Amniotic epithelial cell (primary cell): ENCODE results near the gene HEG1.

Experiments used
- DNase-seq: peaks from one replicate; pipeline ENCODE4 v3.0.0-alpha.2; 2010; ENCODE audit warnings: low read depth

Gene HEG1

DNA sequence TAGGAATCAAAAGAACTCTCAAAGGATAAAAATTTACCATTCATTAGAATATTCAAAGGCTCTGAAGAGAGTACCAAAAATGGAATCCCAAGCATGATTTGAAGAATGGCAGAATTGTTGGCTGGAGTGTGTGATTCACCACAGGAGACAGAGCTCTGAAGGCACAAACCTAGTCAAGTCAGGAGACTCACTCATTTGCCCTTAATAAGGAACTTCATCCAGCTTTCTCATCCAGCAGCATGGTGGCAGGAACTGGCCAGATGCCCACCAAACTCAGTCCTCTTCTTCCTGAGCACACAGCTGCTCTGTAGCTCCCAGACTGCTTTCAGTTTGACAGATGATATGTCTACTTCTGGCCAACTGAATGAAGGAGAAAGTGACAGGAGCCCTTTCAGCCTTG, 16.5 kb upstream of the HEG1 start:
- peak; percentile 52 for DNase-seq

DNA sequence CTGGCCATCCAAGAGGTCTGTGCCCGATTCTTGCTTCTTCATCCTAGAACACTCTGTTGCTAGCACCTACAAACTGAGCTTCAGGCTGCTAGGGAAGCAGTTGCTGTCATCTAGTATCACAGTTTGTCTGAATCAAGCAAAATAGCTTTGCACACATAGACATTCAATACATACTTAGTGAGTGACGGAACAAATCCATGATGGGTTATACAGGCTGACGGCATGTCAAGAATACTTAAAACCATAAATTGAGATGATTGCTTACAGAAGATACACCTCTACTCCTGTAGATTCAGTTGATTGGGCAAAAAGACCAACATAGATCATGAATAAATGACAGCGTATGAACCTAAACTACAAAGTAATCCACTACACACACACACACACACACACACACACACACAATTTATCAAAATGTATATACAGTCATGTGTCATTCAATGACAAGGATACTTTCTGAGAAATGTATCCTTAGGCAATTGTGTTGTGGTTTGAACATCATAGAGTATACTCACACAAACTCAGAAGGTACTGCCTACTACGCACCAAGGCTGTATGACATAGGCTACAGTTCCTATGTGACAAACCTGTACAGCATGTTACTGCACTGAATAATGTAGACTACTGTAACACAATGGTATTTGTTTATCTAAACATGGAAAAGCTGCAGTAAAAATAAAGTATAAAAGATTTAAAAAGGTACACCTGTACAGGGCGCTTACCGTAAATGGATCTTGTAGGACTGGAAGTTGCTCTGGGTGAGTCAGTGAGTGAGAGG, 14.4 kb upstream of the HEG1 start:
- no peak for DNase-seq

DNA sequence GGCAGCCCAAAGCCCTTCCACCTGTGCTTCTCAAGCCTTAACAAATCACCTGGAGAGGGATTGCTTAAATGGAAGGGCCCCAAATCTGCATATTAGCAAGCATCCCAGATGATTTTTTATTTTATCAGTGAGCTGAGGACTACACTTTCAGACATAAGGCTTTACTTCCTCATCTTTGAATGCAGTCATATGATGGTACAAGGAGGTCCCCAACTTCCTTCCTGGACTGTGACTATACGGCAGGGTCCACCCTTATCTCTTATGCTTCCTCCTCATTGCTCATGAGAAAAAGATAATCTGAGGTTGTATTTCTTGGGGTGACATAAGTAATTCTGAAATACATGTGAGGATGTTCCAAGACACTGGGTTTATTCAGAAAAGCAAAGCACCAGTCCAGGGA, 13.7 kb upstream of the HEG1 start:
- no peak for DNase-seq

DNA sequence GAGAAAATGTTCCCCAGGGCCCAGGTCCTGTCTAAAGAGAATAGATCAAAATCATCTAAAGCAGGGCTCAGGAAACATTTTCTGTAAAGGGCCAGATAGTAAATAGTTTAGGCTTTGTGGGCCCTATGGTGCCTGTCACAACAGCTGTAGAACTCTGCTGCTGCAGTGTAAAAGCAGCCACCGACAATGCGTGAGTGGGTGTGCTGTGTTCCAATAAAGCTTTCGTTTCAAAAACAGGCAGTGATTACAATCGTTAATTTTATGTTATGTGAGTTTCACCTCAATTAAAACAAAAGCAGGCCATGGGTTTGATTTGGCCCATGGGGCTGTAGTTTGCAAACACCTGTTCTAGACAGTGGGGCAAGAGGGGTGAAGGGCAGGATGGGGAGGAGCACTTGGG, 12.5 kb upstream of the HEG1 start:
- DNase-seq, result no peak

DNA sequence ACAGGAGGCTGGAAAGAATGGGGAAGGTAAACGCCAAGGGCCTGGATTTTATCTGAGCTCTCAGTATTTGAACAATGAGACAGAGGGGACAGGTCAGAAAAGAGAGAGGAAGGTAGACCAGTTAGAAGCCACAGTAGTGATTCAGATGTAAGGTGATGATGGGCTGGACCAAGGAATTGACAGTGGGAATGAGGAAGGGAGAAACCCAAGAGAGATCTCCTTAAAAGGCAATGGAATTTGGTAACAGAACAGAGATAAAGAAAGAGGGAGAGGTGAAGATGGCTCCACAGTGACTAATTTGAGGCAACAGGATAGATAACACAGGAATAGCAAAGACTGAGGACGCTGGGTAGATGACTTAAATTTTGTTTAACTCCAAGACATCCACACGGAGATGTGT, 11.4 kb upstream of the HEG1 start:
- DNase-seq, result peak; percentile 90

DNA sequence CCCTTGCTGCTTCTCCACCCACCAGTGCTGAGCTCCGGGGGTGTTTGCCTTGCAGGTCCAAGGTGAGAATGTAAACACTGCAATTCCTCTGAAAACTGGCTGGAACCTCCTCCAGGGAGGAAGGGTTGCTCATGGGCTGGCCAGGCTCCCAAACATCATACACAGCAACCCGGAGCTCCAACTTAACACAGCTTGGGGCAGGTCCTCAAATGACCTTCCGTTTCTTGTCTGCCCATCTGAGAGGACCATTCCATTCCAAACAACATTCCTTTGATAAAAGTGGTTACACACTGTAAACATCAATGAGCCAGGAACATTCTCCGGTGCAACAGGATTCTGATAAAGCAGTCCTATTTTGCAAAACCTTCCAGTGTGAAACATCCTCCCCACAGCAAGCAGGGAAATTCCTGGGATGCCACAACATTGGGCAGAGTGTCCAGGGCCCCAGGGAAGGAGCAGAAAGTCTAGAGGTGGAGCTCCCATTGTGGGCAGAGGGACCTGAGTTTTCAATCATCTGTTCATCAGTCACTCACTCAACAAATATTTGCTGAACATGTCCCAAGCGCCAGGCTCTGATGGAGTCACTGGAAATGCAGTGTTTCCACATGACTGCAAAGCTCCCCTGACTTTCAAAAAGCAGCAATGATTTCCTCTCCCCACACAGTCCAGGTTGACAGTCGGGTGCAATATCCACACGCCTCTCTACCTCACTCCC, 7.3 kb upstream of the HEG1 start:
- peak; percentile 100 for DNase-seq

DNA sequence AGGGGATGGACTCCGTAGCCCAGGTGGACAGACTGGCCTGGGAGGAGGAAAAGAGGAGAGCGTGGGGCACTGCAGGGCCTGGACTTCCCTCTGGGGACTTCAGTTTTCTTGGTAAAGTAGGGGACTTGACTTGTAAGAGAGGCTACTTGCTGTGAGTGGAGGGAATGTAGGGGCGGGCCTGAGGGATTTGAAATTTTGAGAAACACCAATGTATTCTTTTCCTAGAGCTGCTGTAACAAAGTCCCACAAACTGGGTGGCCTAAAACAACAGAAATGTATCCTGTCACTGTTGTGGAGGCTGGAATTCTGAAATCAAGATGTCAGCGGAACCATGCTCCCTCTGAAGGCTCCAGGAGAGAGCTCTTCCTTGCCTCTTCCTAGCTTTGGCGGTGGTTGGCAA, 5.8 kb upstream of the HEG1 start:
- DNase-seq, result no peak

DNA sequence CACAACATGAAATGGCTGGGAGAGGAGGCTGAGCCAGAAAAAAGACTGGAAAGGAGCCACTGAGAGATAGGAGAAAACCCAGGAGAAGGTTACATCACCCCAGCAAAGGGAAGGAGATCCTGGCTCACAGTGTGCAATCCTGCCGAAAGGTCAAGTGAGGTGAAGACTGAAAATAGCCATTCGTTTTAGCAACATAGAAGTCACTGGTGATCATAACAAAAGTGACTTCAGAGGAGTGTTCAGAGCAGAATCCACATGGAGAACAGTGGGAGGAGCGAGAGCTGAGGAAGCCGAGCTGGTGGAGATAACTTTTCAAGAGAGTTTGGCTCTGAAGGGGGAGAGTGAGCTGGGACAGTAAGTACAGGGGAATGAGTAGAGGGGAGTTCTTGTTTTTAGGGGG, 5.4 kb upstream of the HEG1 start:
- peak; percentile 97 for DNase-seq

DNA sequence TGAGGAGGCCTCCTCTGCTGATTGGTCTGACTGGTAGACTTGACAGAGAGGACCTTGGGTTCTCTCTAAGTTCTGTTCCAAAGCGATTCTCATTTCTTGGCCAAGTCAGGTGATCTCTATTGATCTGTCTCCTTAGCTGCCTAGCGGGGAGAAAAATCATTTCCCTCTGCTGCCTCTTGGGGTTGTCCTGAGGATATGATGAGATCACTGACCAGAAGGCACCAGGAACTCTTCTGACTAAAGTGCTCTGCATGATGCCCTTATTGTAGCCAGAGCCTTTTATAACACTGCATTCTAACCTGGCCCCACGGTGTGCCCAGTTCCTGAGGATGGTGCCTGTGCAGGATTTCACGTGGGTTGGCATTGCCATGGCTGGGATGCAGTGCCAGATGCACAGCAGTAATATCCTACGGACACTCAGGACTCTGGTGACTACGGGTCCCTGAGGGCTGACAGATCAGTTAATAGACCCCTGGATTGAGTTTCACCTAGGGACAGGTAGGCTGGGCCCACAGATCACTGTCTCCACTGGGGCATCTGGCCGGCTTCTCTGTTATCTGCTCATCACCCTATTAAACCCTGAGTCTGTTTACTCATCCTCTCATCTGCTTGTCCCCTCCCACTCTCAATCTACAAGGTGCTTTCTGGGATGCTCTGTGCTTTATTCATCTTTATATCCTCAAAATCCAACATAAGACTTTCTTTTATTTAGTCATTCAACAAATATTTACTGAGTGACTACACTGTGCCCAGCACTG, 3.9 kb upstream of the HEG1 start:
- no peak for DNase-seq

DNA sequence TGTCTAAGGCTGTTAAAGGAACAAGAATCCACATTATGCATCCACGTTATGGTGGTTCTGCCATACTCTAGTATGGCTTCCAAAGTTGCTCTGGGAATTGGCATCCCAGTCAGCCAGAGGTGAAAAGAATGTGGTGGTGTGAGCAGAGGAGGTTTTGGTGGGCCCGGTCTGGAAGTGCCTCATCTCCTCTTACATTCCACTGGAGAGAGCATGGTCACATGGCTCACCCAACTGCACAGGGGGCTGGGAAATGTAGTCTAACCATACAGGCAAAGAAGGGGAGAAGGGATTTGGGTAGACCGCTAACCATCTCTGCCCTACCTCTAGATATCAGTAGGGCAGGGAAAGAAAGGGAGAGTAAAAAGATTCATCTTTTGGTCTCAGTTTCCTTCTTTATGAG, 3.2 kb upstream of the HEG1 start:
- no peak for DNase-seq

DNA sequence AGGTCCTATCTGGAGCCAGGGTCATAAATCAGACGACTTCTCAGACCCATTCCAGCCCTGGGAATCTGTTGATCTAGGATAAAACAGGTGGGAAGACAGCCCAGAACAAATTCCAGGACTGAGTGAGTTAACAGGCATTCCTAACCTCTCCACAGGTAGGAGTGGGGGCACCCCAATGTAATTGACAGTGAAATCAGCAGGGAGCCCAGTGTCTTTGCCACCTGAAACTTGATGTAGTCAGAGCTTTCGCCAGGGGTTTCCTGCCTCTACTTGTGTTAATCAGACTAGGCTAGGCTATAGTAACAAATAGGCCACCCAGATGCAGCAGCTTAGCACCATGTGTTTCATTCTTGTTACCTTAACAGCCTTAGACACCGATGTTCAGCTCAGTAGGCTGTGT, 2.7 kb upstream of the HEG1 start:
- DNase-seq, result no peak

DNA sequence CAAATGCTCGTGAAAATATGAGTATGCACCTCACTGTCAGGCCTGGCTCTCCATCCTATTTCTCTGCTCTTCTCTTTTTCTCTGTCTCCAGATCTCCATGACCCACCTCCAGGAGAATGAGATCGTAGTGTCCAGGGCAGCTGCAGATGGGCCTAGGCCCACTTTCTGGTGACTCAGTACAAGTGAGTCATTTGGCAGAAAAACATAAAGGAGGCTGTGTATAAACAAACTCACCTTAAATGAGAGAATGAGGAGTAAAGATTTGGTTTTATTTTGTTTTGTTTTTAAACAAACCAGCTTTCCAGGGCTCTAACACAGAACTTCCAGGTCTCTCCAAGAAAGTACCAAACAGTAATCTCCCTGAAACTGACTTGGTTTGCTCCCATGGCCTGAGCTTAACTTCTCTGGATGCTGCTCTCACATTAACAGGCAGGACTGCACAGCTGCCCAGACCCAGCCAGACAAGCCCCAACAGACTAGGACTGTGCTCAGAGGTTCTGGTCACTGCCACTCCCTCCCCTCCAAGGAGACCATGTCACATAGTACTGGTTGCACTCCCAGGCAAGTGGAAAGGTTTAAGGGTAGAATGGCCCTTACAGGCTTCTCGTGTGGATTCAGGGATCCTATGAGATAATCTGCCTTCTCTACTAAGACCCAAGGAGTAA, 1.5 kb upstream of the HEG1 start:
- DNase-seq, result peak; percentile 83

DNA sequence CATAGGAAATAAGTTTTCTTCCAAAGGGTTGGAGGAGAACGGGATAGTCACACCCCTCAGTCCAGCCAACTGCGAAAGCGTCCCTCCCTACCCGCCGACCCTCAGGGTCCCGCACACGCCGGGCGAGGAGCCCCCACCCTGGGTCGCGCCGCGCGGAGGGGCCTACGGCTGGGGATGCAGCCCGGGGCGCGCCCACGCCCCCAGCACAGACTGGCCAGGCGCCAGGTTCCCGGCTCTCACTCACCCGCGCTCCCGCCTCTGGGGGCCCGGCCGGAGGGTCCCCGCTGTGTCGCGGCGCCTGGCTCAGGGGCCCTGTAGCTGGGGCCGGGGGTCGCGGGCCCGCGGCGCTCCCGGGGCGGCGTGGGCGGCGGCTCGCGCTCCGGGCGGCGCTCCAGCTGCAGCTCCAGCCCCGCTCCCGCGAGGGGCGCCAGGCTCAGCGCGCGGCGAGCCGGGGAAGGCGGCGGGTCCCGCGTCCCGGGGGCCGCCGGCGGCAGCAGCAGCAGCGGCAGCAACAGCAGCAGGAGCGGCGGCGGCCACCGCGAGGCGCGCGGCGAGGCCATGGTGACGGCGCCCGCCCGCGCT, 375 bp downstream of the HEG1 start:
- DNase-seq, result no peak

DNA sequence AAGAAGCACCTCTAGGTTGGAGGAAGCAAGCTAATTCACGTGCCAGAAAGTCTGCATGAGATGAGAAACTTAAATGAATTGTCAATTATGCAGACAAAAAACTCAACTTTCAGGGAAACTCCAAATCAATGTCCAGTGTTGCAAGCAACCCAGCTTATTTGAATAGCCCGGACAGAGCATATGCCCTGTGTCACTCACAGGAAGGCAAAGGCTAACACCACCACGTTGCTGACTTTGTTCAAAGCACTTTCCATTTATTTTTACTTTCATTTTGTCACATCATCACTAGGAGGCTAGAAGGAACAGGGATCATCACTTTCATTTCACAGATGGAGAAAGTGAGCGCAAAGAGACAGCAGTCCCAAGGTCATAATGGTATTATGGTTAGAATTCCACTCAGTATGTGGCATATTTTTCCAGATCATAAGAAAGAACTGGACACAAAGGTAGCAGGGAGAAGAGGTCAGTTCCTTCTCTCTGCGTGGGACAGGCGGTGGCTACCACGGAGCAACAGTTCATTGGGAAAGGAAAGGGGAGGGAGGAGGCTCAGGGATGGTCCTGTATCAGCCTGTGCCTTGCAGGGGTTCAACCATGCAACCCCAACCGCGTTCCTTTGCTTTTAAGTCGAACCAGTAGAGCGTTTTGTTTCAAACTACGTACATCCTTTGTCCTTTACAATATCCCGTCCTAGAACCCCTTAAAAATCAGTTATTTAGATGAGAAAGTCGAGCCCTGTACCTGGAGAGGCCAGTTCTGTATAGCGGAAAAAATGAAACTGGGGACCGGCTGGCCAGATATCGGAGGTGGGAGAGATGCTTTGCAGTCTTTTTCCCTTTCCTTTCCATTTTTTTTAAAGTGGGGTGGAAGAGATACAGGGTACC, 1.1 kb downstream of the HEG1 start:
- peak; percentile 56 for DNase-seq

DNA sequence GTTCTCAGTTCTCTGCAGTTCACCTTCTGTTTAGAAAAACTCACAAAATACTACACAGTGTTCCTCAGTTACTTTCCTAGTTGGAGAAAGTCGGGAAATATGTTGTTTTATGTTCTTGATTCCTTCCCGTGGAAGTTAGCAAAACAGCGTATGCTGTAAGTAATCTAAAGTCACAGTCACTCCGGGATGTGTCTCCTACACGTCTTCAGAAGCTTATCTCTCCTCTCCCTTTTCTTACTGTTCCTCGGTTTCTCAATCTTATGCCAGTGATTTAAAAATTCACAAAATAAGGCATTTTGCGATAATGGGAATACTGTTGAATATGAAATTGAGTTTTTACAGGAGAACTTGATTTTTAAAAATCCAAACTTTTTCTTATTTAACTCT, 1.7 kb downstream of the HEG1 start:
- DNase-seq, result no peak

DNA sequence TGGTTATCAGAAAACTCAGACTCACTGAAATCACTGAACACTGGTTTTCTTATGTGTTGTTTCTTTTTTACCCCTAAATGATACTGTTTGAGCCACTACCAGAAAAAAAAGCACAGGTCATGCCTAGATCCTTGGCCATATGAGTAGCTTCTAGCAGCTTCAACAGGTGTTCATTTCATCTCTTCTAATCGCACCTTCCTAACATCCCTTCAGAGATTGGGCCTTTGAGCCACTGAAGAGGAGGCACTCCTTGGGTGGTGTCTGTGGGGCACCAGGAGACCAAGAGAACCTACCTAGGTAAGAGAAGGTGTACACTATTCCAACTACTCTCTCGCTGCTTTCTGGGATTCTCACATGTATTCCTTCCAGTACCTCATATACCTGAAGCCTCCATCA, 2.5 kb downstream of the HEG1 start:
- no peak for DNase-seq

DNA sequence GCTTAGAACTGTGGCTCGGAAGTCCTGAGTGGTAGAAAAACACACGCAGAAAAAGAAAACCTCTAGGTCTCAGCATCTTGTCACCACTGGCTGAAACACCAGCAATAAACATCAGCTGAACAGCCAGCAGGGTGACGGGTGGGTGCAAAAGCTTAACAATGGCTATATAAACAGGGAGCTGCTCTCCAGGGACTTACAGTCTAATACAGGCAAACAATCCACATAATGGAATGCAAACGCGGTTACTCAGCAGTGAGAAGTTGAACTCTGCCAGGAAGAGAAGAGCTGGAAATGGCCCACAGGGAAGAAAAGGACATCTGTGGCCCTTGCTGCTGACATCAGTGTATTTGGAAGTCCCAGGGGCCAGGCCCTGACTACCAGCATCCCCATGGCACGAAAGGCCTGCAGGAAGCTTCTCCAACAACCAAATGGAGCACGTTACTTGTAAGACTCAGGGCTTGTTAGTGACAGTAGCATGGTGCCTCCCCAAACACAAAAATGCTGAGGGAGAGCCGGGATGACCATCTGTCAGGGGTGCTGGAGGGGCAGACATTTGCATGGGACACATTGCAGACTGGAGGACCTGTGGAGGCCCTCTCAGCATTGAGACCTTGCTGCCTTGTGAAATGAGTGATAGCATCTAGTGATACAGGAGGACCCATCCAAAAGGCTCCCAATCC, 3.0 kb downstream of the HEG1 start:
- DNase-seq, result peak; percentile 57

DNA sequence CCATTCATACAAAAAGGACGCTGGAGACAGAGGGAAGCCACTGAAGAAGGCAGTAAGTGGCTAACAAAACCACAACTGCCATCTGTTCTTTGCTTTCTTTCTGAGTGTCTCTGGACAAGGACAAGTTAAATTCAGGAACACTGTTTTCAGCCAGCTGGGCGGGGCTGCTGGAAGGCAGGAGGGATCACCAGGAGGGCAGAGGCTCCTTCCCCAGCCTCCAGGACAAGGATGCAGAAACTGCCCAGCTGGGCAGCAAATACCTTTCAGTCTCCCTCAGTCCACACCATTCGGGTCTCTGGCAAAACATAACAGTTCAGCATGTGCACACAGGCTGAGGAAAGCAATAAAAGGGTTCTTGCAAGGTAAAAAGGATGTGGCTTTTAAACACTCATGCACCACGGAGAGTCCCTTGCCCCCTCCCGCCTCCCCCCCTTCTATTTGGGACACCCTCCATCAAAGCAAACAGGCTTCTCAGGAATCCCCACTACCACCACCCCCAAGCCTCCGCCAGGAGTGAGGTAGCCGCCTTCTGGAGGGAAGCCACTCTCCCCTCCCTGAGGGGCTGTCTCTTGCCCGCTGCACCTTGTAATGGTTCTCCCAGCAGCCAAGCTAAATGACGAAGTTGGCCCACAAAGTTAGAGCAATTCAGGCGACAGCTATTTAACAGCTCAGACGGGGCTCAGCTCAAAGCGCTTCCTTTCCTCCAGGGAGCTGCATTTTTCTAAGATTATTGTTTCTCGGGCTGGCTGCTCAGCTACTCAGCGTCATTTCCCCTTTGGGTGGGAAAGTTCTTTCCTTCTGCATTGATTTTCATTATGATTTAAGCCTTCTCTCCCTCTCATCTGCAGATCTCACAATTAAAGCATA, 3.8 kb downstream of the HEG1 start:
- peak; percentile 45 for DNase-seq

DNA sequence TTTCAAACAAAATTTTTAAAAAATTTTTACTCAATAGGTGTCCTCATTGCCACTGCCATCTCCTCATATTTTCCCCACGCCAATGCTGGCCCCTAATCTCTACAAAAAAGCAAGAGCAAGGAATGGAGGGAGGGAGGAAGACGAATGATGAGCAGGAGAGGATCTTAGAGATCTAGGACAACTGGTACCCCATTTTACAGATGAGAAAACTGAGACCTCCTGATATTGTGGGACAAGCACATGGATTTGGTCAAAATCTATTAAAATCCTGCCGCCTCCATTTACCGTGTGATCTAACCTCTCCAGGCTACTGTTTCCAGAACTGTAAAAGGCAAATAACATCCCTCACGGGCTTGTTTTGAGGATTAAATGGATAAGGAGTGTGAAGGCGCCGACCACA, 4.6 kb downstream of the HEG1 start:
- DNase-seq, result no peak
